Mesenteric fat pad (tissue), 1 donor: Measurements from ENCODE around the gene VAV2. TPM values are rescaled to one million over a fixed set of nuclear protein-coding genes. Genes with fewer than 3 reads are reported as not detected.

Source experiments
- DNase-seq: peaks from one replicate; pipeline ENCODE4 v3.0.0-alpha.2; 2020; ENCODE audit warnings: low spot score
- total RNA-seq: library from RNA; stranded (reverse); fragmentation: NEBNext Ultra II Directional; extraction: Animal tissue kit (Norgen Biotek cat#: 25700); gene quantifications from one replicate; pipeline ENCODE4 v1.2.1, GENCODE V29; 2021
- donor health status: DM: yes; HTN: yes; CAD: no.

Gene VAV2
- total RNA-seq, 1 donor from 2014 or later, result 19.3 TPM

- no peak for DNase-seq
Observed at GRCh38 chr9:133982971-133983720, 9.0 kb downstream of the VAV2 start.

- no peak for DNase-seq
Observed at GRCh38 chr9:133981958-133982681, 10.0 kb downstream of the VAV2 start.

DNA sequence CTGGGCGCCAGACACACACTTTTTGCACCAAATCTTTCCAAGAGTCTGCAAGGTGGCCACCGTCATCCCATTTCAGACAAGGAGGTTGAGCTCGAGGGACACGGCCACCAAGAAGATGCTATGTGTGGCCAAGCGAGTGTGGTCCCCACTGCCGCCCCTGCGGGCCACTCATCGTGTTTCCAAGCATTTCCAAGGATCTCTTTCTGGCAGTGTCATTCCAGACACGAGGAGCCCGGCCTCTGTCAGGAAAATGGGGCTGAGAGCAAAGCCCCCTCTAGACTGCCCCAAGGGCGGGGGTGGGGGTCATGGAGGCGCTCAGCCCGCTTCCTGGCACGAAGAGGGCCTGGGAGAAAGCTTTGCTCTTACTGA lies 10.6 kb downstream of the VAV2 start:
- no peak for DNase-seq

DNA sequence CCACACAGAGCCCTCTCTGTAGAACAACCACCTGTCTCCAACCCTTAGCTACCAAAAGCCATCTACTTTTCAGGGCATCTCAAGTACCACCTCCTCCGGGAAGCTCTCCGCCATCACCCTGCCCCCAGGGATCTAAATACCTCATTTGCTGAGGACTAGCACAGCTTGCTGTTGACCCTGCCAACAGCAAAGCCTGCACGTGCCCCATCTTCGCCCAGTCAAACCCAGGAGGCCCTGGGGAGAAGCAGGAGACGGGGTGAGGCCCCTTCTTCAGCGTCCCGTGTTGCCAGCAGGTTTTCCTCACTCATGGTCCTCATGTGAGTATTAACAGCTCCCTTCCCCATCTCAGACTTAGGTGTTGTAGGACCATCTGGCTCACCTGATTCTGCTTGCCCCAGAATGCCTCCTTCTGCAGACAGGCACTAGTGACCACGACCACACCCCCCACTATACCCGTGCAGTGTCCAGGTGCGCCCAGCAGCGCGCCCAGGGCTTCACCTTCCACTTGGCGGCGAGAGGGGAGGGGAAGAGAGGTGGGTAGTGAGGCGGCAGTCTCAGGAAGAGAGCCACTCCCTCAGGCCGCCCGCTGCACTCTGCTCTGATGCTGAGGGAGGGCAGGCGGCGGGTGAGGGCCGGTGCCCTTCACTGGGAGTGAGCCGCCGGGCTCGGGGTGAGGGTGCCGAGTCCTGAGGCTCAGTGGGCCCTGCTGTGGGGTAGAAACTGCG lies 11.1 kb downstream of the VAV2 start:
- no peak for DNase-seq

DNA sequence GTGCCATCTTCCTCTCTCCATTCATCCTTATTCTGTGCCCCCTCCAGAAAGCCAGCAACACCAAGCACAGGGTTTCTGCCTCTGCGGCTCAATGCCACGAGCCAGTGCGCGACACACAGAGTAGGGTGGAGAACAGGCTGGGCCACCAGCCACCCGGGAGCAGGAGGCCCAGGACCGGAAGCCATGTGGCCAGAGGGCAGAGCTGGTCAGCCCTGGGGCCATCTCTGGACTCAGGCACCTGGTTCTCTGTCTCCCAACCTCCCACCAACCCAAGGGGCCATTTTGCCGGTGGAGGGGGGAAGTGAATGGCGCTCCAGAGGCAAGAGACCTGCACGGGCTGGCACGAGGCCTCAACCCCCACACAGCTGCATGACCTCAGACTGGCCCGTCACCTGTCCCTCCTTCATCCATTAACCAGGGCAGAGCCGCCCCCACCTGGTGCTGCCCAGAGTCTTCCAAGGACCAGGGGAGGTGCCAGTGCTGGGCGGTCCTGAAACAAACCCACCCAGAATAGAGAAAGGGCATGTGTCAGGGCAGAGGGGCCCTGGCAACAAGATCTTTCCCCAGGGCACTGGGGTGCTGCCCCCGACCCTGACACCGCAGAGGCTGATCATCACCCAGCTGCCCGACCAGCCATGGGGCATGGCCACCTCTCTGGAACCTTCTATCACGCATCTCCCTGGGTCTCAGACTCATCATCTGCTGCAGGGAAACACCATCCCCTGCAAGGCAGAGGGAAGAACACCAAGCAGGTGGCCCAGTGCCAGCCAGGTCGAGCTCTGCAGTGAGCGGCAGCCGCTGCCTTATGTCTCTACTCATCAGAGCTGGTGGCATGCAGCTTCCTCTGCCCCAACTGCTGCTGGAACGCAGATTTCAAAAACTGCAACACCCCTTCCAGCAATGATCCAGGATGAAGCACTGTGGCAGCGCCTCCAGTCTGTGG lies 11.9 kb downstream of the VAV2 start:
- DNase-seq, result no peak

- DNase-seq, result no peak
Observed at GRCh38 chr9:133979273-133979920, 12.7 kb downstream of the VAV2 start.

- no peak for DNase-seq
Observed at GRCh38 chr9:133978899-133979272, 13.2 kb downstream of the VAV2 start.

- no peak for DNase-seq
Observed at GRCh38 chr9:133978226-133978898, 13.8 kb downstream of the VAV2 start.

DNA sequence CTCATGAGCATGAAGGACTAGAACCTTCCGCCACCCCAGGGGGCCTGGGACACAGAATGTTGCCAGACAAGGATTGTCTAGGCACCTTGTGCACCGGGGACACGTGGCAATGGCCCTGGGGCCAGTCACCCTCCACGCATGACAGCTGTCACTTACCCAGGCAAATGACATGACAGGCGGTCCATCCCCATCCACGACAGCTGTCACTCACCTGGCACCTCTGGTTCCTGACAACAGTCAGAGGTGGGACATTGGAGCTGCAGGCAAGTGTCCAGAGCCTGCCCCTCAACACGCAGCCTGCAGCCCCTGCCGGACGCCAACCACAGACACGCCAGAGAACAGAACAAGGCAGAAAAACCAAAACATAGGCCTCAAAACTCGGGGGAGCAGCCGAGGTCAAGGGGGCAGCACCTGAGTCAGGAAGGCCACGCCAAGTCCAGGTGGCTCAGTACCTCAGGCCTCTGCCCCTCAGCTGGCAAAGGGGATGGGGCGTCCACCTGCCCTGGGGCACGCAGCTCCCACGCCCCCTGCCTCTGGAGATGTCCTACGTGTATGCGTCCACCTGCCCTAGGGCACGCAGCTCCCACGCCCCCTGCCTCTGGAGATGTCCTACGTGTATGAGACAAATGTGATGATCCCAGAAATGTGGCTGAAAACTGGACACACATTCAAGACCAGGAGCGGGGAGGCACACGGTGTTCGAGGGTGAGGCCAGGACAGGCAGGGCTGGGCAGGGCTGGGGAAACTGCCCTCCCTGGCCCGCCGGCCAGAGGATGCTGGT lies 14.5 kb downstream of the VAV2 start:
- no peak for DNase-seq

DNA sequence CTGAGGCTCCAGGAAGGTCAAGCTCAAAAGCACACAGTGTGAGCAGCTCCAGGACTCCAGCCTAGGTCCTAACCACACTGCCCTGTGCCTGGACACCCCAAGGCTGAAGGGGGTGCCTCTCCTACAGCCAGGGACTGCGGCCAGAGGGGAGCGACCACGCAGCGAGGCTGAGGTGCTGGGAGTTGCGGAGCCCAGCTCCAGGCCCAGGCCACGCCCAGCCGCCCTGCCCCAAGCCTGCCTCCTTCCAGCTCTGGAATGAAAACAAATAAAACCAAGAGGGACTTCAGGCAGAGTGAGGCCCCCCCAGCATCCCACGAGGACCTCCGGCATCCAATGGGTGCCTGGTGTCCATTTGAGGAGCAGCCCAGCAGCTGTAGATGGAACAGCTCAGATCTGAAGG lies 15.2 kb downstream of the VAV2 start:
- DNase-seq, result no peak

GRCh38 chr9:133976191-133976861 lies 15.8 kb downstream of the VAV2 start:
- DNase-seq, result no peak

GRCh38 chr9:133975511-133975910 lies 16.6 kb downstream of the VAV2 start:
- DNase-seq, result no peak

DNA sequence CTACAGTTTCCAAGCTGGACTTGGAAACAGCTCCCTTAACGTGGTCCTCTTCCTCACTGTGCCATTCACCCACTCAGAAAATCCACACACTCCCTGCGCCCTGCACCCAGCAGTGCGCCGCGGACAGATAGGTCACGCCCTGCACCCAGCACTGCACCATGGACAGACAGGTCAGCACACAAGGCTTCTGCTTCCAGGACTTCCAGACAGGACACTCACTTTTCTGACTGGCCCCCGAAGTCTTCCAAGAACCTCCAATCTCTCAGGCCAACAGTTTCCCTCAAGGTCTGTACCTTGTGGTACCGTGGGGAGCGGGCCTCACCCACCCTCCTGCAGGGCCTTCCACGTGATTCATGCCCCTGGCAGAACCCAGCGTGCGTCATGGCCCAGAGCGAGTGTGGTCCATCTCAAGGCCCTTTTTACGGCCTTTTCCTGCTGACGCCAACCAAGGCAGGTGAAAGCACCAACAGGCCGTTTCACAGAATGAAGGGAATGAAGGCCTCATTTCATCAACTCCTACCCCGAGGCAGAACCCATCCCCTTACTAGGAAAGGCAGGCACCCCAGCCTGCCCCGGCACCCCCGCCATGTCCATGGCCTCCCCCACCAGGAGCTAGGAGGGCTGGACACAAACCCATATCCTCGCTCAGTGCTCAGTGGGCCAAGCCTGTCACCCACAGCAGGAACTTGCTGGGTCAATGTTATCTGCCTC lies 17.3 kb downstream of the VAV2 start:
- no peak for DNase-seq

DNA sequence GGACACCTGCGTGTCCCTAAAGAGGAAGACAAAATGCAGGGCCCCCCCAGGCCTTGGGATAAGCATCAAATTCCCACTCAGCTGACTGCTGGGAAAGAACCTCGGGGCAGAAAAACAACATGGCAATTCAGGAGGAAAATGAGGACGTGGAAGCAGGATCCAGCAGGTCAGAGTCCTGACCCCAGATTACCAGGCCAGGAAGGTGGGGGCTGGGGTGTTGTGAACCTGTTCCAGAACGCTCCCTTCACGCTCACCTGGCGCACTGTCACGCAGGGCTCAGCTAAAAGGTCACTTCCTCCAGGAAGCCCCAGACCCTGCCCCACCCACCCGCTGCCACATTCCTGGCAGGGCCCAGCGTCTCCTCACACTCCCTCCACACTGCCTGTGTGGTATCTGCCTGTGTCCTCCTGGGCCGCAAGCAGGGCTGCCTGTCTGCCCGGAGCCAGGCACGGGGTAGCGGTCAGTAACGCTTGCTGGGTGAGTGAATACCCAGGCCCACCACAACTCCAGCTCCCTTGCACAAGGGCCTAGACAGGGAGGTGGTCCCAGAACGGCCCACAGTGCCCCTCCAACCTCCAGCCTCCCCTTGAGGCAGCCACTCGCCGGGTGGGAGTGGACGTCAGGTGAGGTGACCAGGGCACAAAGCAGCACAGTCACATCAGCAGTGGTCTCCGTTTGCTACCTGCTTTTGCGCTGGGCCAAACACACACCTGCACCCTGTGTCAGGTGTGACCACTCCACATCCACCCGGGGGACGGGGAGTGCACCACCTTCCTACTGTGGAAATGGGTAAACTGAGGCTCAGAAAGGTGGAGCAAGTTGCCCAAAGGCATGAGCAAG lies 18.1 kb downstream of the VAV2 start:
- DNase-seq, result no peak

GRCh38 chr9:133973111-133973790 lies 18.9 kb downstream of the VAV2 start:
- no peak for DNase-seq
